ENCODE data around the gene DEAF1.
A peak's percentile ranks its signal among the peaks of the same experiment; 100 is the strongest.
"Not testable (repeated sequence)": the region's sequence is repeated elsewhere in the genome, so short reads cannot be mapped to it uniquely, and the experiment has no call there.

Gene DEAF1

DNA sequence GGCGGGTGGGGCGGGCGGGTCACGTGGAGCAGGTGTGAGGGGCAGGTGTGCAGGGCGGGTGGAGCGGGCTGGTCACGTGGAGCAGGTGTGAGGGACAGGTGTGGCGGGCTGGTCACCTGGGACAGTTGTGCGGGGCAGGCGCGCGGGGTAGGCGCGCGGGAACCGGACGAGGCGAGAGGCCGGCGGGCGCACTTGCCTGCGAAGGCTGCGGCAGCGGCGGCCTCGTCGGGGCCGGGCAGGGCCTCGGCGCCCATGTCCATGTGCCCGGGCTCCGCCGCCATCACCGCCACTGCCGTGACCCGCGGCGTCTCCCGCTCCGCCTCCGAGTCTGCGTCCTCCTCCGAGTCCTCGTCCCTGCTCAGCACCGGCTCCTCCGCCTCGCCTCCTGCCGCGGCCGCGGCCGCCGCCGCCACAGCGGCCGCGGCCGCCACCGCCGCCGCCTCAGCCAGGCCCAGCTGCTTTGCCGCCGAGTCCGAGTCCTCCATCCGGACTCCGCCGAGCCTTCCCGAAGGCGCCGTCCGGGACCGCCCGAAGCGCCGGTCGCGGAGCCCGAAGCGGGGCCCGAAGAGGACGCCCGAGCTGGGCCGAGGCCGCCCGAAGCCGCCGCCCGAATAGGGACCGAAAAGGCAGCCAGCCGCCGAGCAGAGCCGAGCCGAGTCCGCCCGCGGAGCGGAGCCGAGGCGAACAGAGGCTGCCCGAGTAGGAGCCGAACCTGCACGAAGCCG, at the start of gene DEAF1:
TSS of gene DEAF1 (minus strand) at position 660 of the 725 bp plus-strand sequence. CDS start at position 485, 175 bp downstream.
- in situ Hi-C loops (cut with MboI; ENCODE audit: low pct_unique_long_range_greater_than_20kb, low sequenced_read_pairs), result loop anchor here (10.0 kb wide), 1 partner anchor 60 kb away; no protein-coding TSS in a partner anchor
- DNase-seq, result peak; percentile 98

- in situ Hi-C loops (cut with MboI; ENCODE audit: low pct_unique_long_range_greater_than_20kb, low sequenced_read_pairs), result no loop called here
- no peak for DNase-seq
Measured at GRCh38 chr11:742571-743201, 47.7 kb upstream of the DEAF1 start.

GRCh38 chr11:742156-742546, 47.1 kb upstream of the DEAF1 start:
- DNase-seq, result no peak
- in situ Hi-C loops (cut with MboI; ENCODE audit: low pct_unique_long_range_greater_than_20kb, low sequenced_read_pairs), result no loop called here

GRCh38 chr11:737899-738298, 42.9 kb upstream of the DEAF1 start:
- DNase-seq; in situ Hi-C loops (cut with MboI; ENCODE audit: low pct_unique_long_range_greater_than_20kb, low sequenced_read_pairs): not testable (repeated sequence)

GRCh38 chr11:737366-737765, 42.3 kb upstream of the DEAF1 start:
- in situ Hi-C loops (cut with MboI; ENCODE audit: low pct_unique_long_range_greater_than_20kb, low sequenced_read_pairs), result no loop called here

GRCh38 chr11:734541-734940, 39.5 kb upstream of the DEAF1 start:
- DNase-seq; in situ Hi-C loops (cut with MboI; ENCODE audit: low pct_unique_long_range_greater_than_20kb, low sequenced_read_pairs): not testable (repeated sequence)

More at GRCh38 chr11:737366-737765, 42.3 kb upstream of the DEAF1 start:
- DNase-seq, result peak; percentile 34

- DNase-seq, result no peak
- in situ Hi-C loops (cut with MboI; ENCODE audit: low pct_unique_long_range_greater_than_20kb, low sequenced_read_pairs), result no loop called here
Measured at GRCh38 chr11:733072-733471, 38.0 kb upstream of the DEAF1 start.

DNA sequence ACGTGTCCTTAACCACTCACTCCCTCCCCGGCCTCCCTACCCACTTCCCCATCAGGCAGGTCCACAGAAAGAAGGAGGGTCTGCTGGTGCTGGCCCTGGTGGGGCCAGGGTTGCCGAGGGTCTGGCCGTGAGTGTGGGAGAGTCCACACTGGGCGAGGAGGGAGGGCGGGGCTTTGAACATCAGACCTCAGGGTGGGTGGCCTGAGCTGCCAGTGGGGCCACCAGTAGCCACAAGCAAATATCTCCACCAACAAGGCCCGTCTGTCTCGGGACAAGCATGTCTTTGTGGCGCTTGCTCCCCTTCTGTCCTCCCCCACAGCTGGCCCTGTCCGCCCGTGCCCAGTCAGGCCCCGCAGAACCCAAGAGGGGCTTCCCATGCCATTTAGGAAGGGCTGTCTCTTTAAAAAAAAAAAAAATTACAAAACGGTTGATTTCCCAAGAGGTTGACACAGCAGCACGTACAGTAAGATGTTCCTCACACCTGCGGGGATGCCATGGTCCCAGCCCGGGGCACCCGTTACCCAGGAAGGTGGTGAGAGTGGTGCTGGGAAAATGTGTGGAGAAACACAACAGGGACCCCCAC, 34.6 kb upstream of the DEAF1 start:
- in situ Hi-C loops (cut with MboI; ENCODE audit: low pct_unique_long_range_greater_than_20kb, low sequenced_read_pairs), result no loop called here
- no peak for DNase-seq

DNA sequence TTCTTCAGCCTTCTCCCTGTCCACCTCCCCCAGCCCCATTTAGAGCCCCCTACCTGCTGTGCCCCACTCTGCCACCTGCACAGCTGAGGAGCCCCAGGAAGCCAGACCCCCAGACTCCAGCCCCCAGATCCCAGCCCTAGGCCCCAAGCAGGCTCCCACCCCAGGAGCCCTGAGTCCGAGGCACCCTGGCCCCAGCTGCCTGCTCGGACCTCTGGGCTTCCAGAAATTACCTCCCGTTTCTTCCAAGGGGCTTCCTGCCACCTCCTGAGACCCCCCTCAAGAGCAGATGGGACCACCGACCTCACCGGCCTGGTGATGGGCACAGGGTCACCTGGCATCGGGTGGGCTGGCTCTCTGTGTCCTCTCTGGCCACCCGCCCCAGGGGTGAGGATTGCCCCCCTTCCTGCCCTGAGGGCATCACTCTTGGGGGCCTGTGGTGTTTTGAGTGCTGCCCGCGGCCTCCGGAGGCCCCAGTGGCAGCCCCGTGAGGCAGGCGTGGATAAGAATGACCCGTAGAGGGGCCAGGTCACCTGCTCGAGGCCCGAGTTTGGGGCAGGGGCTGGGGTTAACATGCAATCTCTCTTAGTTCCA, 34.0 kb upstream of the DEAF1 start:
- in situ Hi-C loops (cut with MboI; ENCODE audit: low pct_unique_long_range_greater_than_20kb, low sequenced_read_pairs), result no loop called here
- no peak for DNase-seq

DNA sequence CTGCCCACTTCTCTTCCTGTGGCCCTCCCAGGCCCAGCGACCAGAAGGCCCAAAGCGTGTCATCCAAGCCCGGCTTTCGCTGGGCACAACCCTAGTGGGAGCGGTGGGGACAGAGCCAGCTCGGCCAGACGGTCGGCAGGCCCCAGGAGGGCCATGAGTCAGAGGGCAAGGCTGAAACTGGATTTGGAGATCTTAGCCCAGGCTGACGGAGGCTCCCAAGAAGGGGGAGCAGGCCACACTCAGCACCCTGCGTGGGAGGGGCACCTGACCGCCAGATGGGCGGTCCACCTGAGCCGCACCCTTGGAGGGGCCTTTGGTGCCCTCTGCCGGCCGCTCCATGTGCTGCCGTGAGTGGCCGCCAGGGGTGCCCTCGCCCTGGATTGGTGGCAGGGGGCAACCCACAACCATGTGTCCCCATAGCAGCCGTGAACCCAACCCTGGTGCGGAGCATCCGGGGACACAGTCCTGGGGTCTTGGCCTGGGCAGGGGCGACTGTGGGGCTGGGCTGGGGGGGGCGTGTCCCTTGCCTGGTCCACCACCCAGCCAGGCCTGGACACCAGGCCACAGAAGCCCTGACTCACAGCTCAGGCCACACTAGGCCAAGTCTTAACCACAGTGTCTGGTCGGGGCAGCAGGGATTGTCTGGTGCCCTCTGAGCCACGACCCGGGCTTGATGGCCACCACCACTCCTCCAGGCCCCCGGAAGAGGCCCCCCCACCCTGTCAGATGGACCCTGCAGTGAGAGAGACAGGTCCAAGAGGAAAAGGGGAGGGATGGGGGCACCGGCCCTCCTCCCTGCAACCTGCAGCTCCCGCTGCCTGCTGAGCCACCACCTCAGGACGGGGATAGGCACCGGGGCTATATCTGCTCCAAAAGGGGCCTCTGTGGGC, 33.1 kb upstream of the DEAF1 start:
- in situ Hi-C loops (cut with MboI; ENCODE audit: low pct_unique_long_range_greater_than_20kb, low sequenced_read_pairs), result no loop called here
- peak; percentile 80 for DNase-seq

DNA sequence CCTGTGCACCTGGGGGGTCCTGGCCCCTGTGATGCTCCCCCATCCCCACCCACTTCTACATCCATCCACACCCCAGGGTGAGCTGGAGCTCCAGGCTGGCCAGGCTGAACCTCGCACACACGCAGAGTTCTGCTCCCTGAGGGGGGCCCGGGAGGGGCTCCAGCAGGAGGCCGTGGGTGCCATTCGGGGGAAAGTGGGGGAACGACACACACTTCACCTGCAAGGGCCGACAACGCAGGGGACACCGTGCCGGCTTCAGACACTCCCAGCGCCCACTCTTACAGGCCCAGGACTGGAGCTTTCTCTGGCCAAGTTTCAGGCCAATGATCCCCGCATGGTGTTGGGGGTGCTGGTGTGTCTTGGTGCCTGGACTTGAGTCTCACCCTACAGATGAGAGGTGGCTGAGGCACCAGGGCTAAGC, 32.3 kb upstream of the DEAF1 start:
- DNase-seq, result no peak
- in situ Hi-C loops (cut with MboI; ENCODE audit: low pct_unique_long_range_greater_than_20kb, low sequenced_read_pairs), result no loop called here

DNA sequence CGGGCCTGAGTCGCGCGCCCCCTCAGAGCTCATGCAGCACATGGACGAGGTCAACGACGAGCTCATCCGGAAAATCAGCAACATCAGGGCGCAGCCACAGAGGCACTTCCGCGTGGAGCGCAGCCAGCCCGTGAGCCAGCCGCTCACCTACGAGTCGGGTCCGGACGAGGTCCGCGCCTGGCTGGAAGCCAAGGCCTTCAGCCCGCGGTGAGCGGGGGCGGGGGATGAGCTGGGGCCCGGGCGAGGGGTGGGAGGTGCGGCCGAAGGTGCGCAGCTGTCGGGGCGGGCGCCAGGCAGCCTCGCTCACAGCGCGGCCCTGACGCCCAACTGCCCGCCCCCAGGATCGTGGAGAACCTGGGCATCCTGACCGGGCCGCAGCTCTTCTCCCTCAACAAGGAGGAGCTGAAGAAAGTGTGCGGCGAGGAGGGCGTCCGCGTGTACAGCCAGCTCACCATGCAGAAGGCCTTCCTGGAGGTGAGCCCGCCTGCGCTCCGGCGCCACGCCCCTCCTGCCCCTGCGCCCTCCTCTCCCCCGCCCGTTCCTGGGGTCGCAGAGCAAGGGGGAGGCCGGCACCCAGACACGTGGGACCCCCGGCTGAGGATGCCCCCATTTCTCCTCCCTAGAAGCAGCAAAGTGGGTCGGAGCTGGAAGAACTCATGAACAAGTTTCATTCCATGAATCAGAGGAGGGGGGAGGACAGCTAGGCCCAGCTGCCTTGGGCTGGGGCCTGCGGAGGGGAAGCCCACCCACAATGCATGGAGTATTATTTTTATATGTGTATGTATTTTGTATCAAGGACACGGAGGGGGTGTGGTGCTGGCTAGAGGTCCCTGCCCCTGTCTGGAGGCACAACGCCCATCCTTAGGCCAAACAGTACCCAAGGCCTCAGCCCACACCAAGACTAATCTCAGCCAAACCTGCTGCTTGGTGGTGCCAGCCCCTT, 31.5 kb upstream of the DEAF1 start:
- peak; percentile 26 for DNase-seq
- in situ Hi-C loops (cut with MboI; ENCODE audit: low pct_unique_long_range_greater_than_20kb, low sequenced_read_pairs), result no loop called here

GRCh38 chr11:725624-726202, 30.7 kb upstream of the DEAF1 start:
- in situ Hi-C loops (cut with MboI; ENCODE audit: low pct_unique_long_range_greater_than_20kb, low sequenced_read_pairs), result no loop called here
- no peak for DNase-seq

- in situ Hi-C loops (cut with MboI; ENCODE audit: low pct_unique_long_range_greater_than_20kb, low sequenced_read_pairs), result no loop called here
- no peak for DNase-seq
Measured at GRCh38 chr11:724778-725386, 29.9 kb upstream of the DEAF1 start.

- DNase-seq, result no peak
- in situ Hi-C loops (cut with MboI; ENCODE audit: low pct_unique_long_range_greater_than_20kb, low sequenced_read_pairs), result no loop called here
Measured at GRCh38 chr11:724049-724777, 29.2 kb upstream of the DEAF1 start.

DNA sequence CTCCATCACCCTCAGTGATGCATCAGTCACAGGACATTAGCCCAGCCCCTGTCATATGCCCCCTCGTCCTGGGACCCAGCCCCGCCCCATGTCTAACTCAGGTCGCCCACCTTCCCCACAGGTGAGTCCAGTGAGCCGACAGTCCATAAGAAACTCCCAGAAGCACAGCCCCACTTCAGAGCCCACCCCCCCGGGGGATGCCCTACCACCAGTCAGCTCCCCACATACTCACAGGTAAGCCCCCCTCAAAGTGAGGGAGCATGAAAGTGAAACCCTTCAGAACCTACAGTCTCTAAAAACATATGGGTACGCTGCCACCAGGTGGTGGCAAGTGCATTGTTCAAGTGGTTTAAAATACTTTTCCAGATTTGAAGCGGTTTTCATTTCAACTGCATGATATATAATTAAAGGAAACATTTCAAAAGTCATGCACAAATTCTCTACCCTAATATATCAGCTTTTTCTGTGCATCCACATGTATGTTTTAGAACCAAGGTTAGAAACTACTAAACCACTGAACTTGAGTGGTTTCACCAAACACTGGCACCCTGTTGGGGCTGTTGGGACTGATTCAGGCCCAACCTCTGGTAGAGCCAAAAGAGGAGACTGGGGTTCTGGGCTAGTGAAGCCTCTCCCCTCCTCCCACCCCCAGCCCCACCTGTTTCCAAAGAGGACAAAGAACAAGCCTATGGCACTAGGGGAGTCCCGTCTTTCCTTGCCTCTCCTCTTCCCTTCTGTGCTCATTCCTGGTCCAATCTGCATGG, 28.3 kb upstream of the DEAF1 start:
- in situ Hi-C loops (cut with MboI; ENCODE audit: low pct_unique_long_range_greater_than_20kb, low sequenced_read_pairs), result no loop called here
- DNase-seq, result peak; percentile 30

Data from KBM-7 (cell line).